Neutrophil (primary cell): Measurements from ENCODE around the gene VAPA.

ENCODE experiments used
- H3K27ac ChIP-seq: fragments of 200-600 bp; sonication (generic); 2 replicates; pipeline ENCODE4 v1.5.1; 2016; ENCODE audit warnings: mild to moderate bottlenecking, moderate library complexity
- H3K27me3 ChIP-seq: fragments of 200-600 bp; sonication (generic); 2 replicates; pipeline ENCODE4 v1.6.0; 2016; ENCODE audit warnings: mild to moderate bottlenecking
- H3K36me3 ChIP-seq: fragments of 200-600 bp; sonication (generic); 2 replicates; pipeline ENCODE4 v1.5.1; 2017
- H3K4me1 ChIP-seq, 2 experiments: fragments of 200-600 bp in 1 of 2; sonication (generic) in 1 of 2; 1 replicate in 1 of 2; 2 replicates in 1 of 2; pipeline versions ENCODE4 v1.5.1 to v1.6.1; 2013 to 2016; ENCODE audit warnings: low read depth in 1 of 2, low read length in 1 of 2, mild to moderate bottlenecking in 1 of 2, moderate library complexity in 1 of 2; ENCODE audit not compliant: control insufficient read depth in 1 of 2, insufficient read depth in 1 of 2
- H3K4me3 ChIP-seq, 2 experiments: fragments of 200-600 bp in 1 of 2; sonication (generic) in 1 of 2; 1 replicate in 1 of 2; 2 replicates in 1 of 2; pipeline ENCODE4 v1.5.1; 2013 to 2016; ENCODE audit warnings: low read depth in 1 of 2, low read length in 1 of 2, mild to moderate bottlenecking in 1 of 2, moderate library complexity in 1 of 2
- H3K9me3 ChIP-seq: fragments of 200-600 bp; sonication (generic); 2 replicates; pipeline ENCODE4 v1.5.1; 2016
- CTCF ChIP-seq: fragments of 200-600 bp; sonication (generic); IDR thresholded peaks from 2 replicates; pipeline ENCODE4 v1.5.1; 2016; ENCODE audit warnings: antibody characterized with exemption

Gene VAPA

DNA sequence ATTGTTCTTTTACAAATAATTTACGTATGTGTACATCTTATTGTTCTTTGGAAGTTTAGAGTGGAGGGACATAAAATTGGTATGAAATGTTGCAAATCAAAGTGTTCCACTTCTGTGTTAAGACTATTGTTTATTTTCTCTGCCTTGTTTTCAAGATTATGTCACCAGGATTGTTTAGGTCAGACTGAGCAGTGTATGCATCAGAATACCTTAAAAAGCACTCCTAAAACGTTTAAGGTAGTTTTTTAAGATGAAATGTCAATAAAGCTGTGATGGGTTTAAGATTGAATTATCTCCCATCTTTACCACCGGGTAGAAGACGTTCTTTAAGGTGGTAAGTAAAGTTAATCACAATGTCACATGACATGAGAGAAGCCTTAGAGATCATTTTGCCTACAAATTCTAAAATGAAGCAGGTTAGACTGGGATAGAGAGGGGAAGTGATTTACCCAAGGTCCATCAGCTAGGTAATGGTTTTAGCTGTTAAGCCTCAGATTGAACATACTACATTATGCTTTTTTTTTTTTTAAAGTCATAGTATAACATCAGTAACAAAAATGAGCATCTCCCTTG is 10.6 kb downstream of the VAPA start:
- H3K4me1 ChIP-seq, result peaks cover 23 to 41% of the 10 kb centered on the region in 2 experiments
- H3K4me3 ChIP-seq, result no peak overlapping the region
- no peaks in the 10 kb centered on the region for H3K9me3 ChIP-seq
- H3K27me3 ChIP-seq, result no peaks in the 10 kb centered on the region
- H3K36me3 ChIP-seq, result peaks cover 5% of the 10 kb centered on the region
- H3K27ac ChIP-seq, result no peak overlapping the region
- no peak for TF ChIP-seq CTCF

DNA sequence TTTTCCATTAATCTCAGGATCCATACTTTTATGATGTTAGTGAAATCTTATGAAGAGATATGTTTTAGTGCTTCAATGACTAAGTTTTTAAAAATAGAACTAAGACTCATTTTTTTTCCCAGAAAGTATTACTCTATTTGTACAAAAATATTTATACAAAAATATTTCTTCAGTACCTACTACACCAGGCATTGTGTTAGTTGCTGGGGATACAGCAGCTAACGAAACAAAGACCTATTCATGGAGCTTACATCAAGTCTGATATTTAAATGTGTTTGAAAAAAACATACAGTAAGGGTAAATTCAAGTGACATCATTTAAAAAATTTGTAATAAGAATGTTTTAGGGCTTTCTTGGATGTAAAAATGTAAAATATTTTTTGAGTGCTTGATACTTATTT is 11.6 kb downstream of the VAPA start:
- TF ChIP-seq CTCF, result no peak
- Histone ChIP-seq H3K27me3 (no peaks in the 10 kb centered on the region), H3K36me3 (peaks cover 5% of the 10 kb centered on the region), H3K4me3 (no peak overlapping the region), H3K4me1 (peaks cover 19 to 37% of the 10 kb centered on the region in 2 experiments), H3K9me3 (no peaks in the 10 kb centered on the region), H3K27ac (peak overlapping the region; percentile 23)

GRCh38 chr18:9925795-9926194 is 12.0 kb downstream of the VAPA start:
- H3K9me3 ChIP-seq, result no peaks in the 10 kb centered on the region
- no peak overlapping the region for H3K4me3 ChIP-seq
- H3K27ac ChIP-seq, result peak overlapping the region; percentile 23
- no peaks in the 10 kb centered on the region for H3K27me3 ChIP-seq
- H3K4me1 ChIP-seq, result peaks cover 15 to 33% of the 10 kb centered on the region in 2 experiments
- peaks cover 5% of the 10 kb centered on the region for H3K36me3 ChIP-seq
- no peak for TF ChIP-seq CTCF

GRCh38 chr18:9926223-9926894 is 12.5 kb downstream of the VAPA start:
- no peak for TF ChIP-seq CTCF
- no peaks in the 10 kb centered on the region for H3K9me3 ChIP-seq
- H3K27ac ChIP-seq, result peak overlapping the region; percentile 23
- peaks cover 5% of the 10 kb centered on the region for H3K36me3 ChIP-seq
- no peak overlapping the region for H3K4me3 ChIP-seq
- H3K4me1 ChIP-seq, result peaks cover 10 to 29% of the 10 kb centered on the region in 2 experiments
- no peaks in the 10 kb centered on the region for H3K27me3 ChIP-seq

- Histone ChIP-seq H3K4me3 (no peak overlapping the region), H3K27me3 (no peaks in the 10 kb centered on the region), H3K9me3 (no peaks in the 10 kb centered on the region), H3K27ac (peak overlapping the region; percentile 23), H3K4me1 (peaks cover 10 to 35% of the 10 kb centered on the region in 2 experiments), H3K36me3 (peaks cover 3% of the 10 kb centered on the region)
- TF ChIP-seq CTCF, result no peak
These were observed 13.2 kb downstream of the VAPA start for GRCh38 chr18:9926977-9927376.
